HepG2 (cell line): ENCODE measurements around the gene UBTF.

Experiments
- ATF7-NPFF ChIP-seq: sonication (generic); formaldehyde crosslinking; IDR thresholded peaks from 2 replicates; pipeline ENCODE4 v1.8.1; 2023; ENCODE audit warnings: mild to moderate bottlenecking, low read depth, missing genetic modification reagents, moderate library complexity
- MYC ChIP-seq: sonication (generic); formaldehyde crosslinking; IDR thresholded peaks from 2 replicates; pipeline ENCODE4 v1.9.0; 2021; ENCODE audit warnings: missing genetic modification reagents, borderline replicate concordance
- PAWR ChIP-seq: sonication (generic); formaldehyde crosslinking; IDR thresholded peaks from 2 replicates; pipeline ENCODE4 v1.4.0; 2020; ENCODE audit warnings: missing genetic modification reagents, mild to moderate bottlenecking, borderline replicate concordance
- PHF21A ChIP-seq: sonication (generic); formaldehyde crosslinking; IDR thresholded peaks from 2 replicates; pipeline ENCODE4 v1.5.0; 2020; ENCODE audit warnings: mild to moderate bottlenecking, missing genetic modification reagents
- POLR2A ChIP-seq, 2 experiments: IDR thresholded peaks; 2 replicates each; pipeline ENCODE4 v1.6.1; 2011; ENCODE audit warnings: low read depth in 2 of 2, low read length in 2 of 2, mild to moderate bottlenecking in 1 of 2, moderate library complexity in 1 of 2; ENCODE audit not compliant: insufficient read depth in 1 of 2
- POLR2AphosphoS5 ChIP-seq: IDR thresholded peaks from 2 replicates; pipeline ENCODE4 v1.6.1; 2012; ENCODE audit warnings: low read depth, low read length
- SRSF9 ChIP-seq: fragments of 200-400 bp; formaldehyde crosslinking; IDR thresholded peaks from 2 replicates; pipeline ENCODE4 v1.6.1; 2018; ENCODE audit warnings: borderline replicate concordance, mild to moderate bottlenecking, low read depth, low read length; ENCODE audit not compliant: insufficient read depth, poor library complexity, severe bottlenecking
- ZNF124 ChIP-seq: sonication (generic); formaldehyde crosslinking; IDR thresholded peaks from 2 replicates; pipeline ENCODE4 v1.4.0; 2020; ENCODE audit warnings: missing genetic modification reagents
- ZNF747 ChIP-seq: sonication (generic); formaldehyde crosslinking; IDR thresholded peaks from 2 replicates; pipeline ENCODE4 v1.8.1; 2023; ENCODE audit warnings: missing genetic modification reagents, mild to moderate bottlenecking, borderline replicate concordance
- TF ChIP-seq, protein P1 (sequence below): sonication (generic); formaldehyde crosslinking; IDR thresholded peaks from 2 replicates; pipeline ENCODE4 v1.5.0; 2020; ENCODE audit warnings: mild to moderate bottlenecking, missing genetic modification reagents, moderate library complexity
- TF ChIP-seq, protein P2 (sequence below): sonication (generic); formaldehyde crosslinking; IDR thresholded peaks from 2 replicates; pipeline ENCODE4 v1.4.0; 2020; ENCODE audit warnings: missing genetic modification reagents, mild to moderate bottlenecking, borderline replicate concordance

GRCh38 chr17:44200478-44201155 lies 18.9 kb downstream of the UBTF start:
- TF ChIP-seq ZNF124 (CRISPR knock-in tag) = no peak; the same call in none of the 2 replicates
- TF ChIP-seq, protein P1, sequence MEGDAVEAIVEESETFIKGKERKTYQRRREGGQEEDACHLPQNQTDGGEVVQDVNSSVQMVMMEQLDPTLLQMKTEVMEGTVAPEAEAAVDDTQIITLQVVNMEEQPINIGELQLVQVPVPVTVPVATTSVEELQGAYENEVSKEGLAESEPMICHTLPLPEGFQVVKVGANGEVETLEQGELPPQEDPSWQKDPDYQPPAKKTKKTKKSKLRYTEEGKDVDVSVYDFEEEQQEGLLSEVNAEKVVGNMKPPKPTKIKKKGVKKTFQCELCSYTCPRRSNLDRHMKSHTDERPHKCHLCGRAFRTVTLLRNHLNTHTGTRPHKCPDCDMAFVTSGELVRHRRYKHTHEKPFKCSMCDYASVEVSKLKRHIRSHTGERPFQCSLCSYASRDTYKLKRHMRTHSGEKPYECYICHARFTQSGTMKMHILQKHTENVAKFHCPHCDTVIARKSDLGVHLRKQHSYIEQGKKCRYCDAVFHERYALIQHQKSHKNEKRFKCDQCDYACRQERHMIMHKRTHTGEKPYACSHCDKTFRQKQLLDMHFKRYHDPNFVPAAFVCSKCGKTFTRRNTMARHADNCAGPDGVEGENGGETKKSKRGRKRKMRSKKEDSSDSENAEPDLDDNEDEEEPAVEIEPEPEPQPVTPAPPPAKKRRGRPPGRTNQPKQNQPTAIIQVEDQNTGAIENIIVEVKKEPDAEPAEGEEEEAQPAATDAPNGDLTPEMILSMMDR (CRISPR knock-in tag) = peak; percentile 43
- TF ChIP-seq ATF7-NPFF = no peak; the same call in none of the 2 replicates
- TF ChIP-seq PAWR = no peak
- no peak; the same call in 1 of the 2 replicates for TF ChIP-seq PHF21A (CRISPR knock-in tag)
- peak; percentile 87 for TF ChIP-seq MYC (CRISPR knock-in tag)
- peak; percentile 74 to 78 for TF ChIP-seq POLR2A (IDR thresholded peaks at IDR 0.05; ENCODE audit: insufficient read depth in 1 of 2, low read depth in 2 of 2, low read length in 2 of 2)
- no peak for TF ChIP-seq SRSF9
- TF ChIP-seq ZNF747 (CRISPR knock-in tag) = no peak
- TF ChIP-seq POLR2AphosphoS5 = peak; percentile 48; the same call in 1 of the 2 replicates
- TF ChIP-seq, protein P2, sequence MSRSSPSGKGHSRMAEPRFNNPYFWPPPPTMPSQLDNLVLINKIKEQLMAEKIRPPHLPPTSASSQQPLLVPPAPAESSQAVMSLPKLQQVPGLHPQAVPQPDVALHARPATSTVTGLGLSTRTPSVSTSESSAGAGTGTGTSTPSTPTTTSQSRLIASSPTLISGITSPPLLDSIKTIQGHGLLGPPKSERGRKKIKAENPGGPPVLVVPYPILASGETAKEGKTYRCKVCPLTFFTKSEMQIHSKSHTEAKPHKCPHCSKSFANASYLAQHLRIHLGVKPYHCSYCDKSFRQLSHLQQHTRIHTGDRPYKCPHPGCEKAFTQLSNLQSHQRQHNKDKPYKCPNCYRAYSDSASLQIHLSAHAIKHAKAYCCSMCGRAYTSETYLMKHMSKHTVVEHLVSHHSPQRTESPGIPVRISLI (CRISPR knock-in tag) = no peak
